Measurements from ENCODE around the gene SP2. TPM values are rescaled to one million over a fixed set of nuclear protein-coding genes. Genes with fewer than 3 reads are reported as not detected.
"Not testable (repeated sequence)": the region's sequence is repeated elsewhere in the genome, so short reads cannot be mapped to it uniquely, and the experiment has no call there.

The SP2 gene
- total and polyA plus RNA-seq, 4 donors = 1.6 to 25.9 (median 14.4) TPM

DNA sequence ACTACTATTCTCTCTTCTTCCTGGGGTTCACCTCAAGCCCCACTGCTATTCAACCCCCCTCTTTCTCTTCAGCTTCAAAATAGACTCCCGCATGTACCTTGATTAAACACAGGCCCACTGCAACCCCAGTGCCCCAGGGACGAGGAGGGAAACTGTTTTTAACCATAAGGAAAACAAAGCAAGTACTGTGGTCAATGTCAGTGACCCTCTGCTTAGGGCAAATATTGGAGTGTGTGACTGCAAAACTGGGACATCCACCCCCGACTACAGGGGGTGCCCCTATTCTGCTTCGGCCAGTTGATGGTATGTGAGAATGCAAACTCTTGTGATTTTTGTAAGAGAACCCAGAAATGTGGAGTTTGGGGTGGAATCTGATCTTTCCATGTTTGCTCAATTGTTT is 35.8 kb downstream of the SP2 start:
- DNase-seq (ENCODE audit: low read depth in 4 of 6, low spot score in 6 of 6) = no peak
- 72% methylated on average over 3 of the region's 4 CpGs for WGBS (ENCODE audit: insufficient coverage)
- H3K27me3 ChIP-seq (ENCODE audit: control insufficient read depth, insufficient read depth, low read length) = no peaks in the 10 kb centered on the region

DNA sequence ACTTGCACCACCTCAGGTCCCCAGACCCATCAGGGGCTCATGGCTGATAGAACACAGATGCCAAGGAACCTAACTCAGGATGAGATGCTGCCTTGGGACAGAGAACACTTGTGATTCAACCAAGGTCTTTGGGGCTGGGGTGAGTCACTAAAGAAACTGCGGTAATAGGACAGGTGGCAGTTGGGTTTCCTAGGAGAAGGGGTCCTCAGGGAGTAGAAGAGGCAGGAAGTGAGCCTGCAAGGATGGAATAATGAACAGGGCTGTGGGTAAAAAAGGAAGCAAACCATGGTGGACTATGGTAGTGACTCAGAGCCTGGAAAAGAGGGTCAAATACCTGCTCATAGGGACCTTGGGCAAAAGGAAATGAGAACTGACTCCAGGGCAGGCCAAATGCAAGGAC is 38.8 kb downstream of the SP2 start:
- WGBS (ENCODE audit: insufficient coverage) = 94% methylated on average over 1 of the region's 1 CpG

More for the DNA sequence above, 35.8 kb downstream of the SP2 start:
- Histone ChIP-seq H3K9me3 (ENCODE audit: control insufficient read depth, insufficient read depth, low read length) (no peaks in the 10 kb centered on the region), H3K36me3 (ENCODE audit: control insufficient read depth, insufficient read depth, low read length) (peaks cover 29% of the 10 kb centered on the region), H3K4me1 (ENCODE audit: control insufficient read depth, insufficient read depth, low read length) (peaks cover 5% of the 10 kb centered on the region), H3K4me3 (ENCODE audit: low read depth, low read length) (no peak overlapping the region), H3K27ac (ENCODE audit: low read depth, low read length) (no peak overlapping the region)

DNA sequence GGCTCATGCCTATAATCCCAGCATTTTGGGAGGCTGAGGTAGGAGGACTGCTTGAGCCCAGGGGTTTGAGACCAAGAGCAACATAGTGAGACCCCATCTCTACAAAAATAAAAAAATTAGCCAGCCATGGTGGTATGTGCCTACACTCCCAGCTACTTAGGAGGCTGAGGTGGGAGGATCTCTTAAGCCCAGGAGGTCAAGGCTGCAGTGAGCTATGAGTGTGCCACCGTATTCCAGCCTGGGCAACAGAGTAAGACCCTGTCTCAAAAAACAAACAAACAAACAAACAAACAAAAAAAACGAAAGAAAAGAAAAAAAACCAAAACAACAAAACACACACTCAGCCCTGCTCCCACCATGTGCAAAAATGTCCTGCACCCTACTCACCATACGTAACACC is 39.4 kb downstream of the SP2 start:
- H3K27me3 ChIP-seq (ENCODE audit: control insufficient read depth, insufficient read depth, low read length); H3K9me3 ChIP-seq (ENCODE audit: control insufficient read depth, insufficient read depth, low read length); H3K36me3 ChIP-seq (ENCODE audit: control insufficient read depth, insufficient read depth, low read length); H3K4me1 ChIP-seq (ENCODE audit: control insufficient read depth, insufficient read depth, low read length); DNase-seq (ENCODE audit: low read depth in 4 of 6, low spot score in 6 of 6); H3K27ac ChIP-seq (ENCODE audit: low read depth, low read length); H3K4me3 ChIP-seq (ENCODE audit: low read depth, low read length): not testable (repeated sequence)
- no CpG with 5 or more reads among the region's 3 CpGs for WGBS (ENCODE audit: insufficient coverage)

More for the DNA sequence above, 38.8 kb downstream of the SP2 start:
- DNase-seq (ENCODE audit: low read depth in 4 of 6, low spot score in 6 of 6) = no peak
- no peaks in the 10 kb centered on the region for H3K4me1 ChIP-seq (ENCODE audit: control insufficient read depth, insufficient read depth, low read length)
- no peaks in the 10 kb centered on the region for H3K27me3 ChIP-seq (ENCODE audit: control insufficient read depth, insufficient read depth, low read length)
- peaks cover 3% of the 10 kb centered on the region for H3K36me3 ChIP-seq (ENCODE audit: control insufficient read depth, insufficient read depth, low read length)
- no peak overlapping the region for H3K27ac ChIP-seq (ENCODE audit: low read depth, low read length)
- no peaks in the 10 kb centered on the region for H3K9me3 ChIP-seq (ENCODE audit: control insufficient read depth, insufficient read depth, low read length)
- no peak overlapping the region for H3K4me3 ChIP-seq (ENCODE audit: low read depth, low read length)

DNA sequence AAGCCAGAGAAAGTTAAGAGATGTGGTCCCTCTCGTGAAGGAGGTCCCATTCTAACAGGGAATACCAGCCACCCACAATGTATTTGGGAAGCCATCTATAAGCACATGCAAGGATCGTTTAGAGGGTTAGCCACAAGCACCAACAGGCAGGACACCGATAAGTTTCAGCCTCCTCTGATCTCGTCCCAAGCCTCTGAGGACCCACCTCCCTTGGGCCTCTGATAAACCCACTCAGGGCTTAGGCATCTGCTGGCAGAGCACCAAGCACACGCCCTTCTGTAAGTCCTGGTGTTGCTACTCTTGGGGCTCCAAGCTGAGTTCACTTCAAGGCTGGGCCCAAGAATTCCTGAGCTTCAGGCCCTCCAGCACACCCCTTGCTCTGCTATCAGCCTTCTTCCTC is 39.9 kb downstream of the SP2 start:
- DNase-seq (ENCODE audit: low read depth in 4 of 6, low spot score in 6 of 6) = no peak
- Histone ChIP-seq H3K4me3 (ENCODE audit: low read depth, low read length) (no peak overlapping the region), H3K36me3 (ENCODE audit: control insufficient read depth, insufficient read depth, low read length) (no peaks in the 10 kb centered on the region), H3K27ac (ENCODE audit: low read depth, low read length) (no peak overlapping the region), H3K9me3 (ENCODE audit: control insufficient read depth, insufficient read depth, low read length) (no peaks in the 10 kb centered on the region), H3K27me3 (ENCODE audit: control insufficient read depth, insufficient read depth, low read length) (no peaks in the 10 kb centered on the region), H3K4me1 (ENCODE audit: control insufficient read depth, insufficient read depth, low read length) (peaks cover 3% of the 10 kb centered on the region)
- WGBS (ENCODE audit: insufficient coverage) = 85% methylated on average over 5 of the region's 5 CpGs

DNA sequence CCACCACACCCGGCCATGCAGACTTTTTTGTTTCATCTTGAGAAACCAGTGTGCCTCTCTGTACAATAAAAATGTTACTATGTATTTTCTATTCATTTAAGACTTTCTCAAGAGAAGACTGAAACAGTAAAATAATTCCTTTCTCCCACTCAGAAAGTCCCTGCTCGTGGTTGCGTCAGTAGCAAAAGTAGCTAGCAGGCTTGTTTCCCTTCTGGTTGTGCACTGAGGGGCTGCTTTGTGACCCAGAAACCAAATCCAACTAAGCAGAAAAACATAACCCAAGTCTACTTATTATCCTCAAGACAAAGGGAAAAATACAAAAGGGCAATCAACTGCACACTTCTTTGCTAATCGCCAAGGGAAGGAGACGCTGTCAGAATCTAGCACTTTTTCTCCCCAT is 41.9 kb downstream of the SP2 start:
- peaks cover 16% of the 10 kb centered on the region for H3K4me1 ChIP-seq (ENCODE audit: control insufficient read depth, insufficient read depth, low read length)
- no peak overlapping the region for H3K4me3 ChIP-seq (ENCODE audit: low read depth, low read length)
- no peaks in the 10 kb centered on the region for H3K27me3 ChIP-seq (ENCODE audit: control insufficient read depth, insufficient read depth, low read length)
- no peaks in the 10 kb centered on the region for H3K36me3 ChIP-seq (ENCODE audit: control insufficient read depth, insufficient read depth, low read length)
- H3K9me3 ChIP-seq (ENCODE audit: control insufficient read depth, insufficient read depth, low read length) = no peaks in the 10 kb centered on the region
- 52% methylated on average over 4 of the region's 5 CpGs for WGBS (ENCODE audit: insufficient coverage)
- no peak overlapping the region for H3K27ac ChIP-seq (ENCODE audit: low read depth, low read length)
- DNase-seq (ENCODE audit: low read depth in 4 of 6, low spot score in 6 of 6) = no peak

DNA sequence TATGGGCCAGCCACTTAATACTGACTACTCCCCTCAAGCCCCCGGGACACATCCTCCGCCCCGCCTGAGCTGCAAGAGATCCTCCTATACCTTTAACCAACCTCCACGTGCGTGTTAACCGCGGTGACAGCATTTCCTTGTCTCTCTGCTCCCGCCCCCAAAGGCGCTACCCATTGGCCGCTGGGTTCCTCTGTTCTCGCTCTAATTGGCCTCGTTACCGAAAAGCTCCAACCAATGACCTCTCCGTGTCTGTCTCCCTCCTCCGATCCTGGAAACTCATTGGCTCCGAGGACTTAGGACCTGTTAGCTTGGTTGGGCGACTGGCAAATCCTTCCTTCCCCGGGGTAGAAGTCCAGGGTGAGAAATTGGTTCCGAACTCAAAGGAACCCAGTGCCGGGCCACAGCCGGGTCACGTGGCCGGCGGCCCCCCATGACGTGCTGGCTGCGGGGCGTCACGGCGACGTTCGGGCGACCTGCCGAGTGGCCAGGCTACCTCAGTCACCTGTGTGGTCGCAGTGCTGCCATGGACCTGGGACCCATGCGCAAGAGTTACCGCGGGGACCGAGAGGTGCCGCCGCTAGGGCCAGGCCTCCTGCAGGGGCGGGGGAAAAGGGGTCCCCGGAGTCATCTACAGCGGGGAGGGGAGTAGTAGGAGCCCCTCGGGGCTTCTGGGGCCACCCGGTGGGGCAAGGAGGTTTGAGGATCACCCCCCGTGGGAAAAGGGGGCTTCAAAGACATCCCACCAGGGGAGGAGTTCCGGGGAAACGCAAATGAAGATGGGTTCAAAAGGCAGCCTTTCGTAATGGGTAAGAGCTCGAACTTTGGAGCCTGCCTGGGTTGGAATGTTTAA is 45.4 kb downstream of the SP2 start, which contains the start of gene PNPO:
TSS of gene PNPO (plus strand) at position 326 of the 850 bp plus-strand sequence. CDS start at position 431, 105 bp downstream.
- 1% methylated on average over 49 of the region's 50 CpGs for WGBS (ENCODE audit: insufficient coverage)
- H3K9me3 ChIP-seq (ENCODE audit: control insufficient read depth, insufficient read depth, low read length) = no peaks in the 10 kb centered on the region

DNA sequence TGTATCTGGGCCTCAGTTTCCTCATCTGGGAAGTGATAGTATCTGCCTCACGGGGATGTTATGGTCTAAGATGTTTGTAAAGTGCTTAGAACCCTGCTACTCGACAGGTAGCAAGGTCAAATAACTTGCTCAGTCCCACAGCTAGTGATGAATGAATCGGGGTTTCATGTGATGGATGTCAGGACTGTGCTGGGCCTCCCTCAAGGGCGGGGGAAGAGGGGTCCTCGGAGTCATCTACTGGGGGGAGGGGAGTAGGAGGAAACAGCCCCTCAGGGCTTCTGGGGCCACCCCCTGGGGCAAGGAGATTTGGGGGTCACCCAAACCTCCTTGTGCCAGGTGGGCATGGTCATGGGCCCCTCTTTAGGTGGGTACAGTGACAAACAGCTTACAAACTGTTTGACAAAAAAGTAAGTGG is 46.1 kb downstream of the SP2 start:
- H3K27ac ChIP-seq (ENCODE audit: low read depth, low read length) = no peak overlapping the region
- peaks cover 21% of the 10 kb centered on the region for H3K36me3 ChIP-seq (ENCODE audit: control insufficient read depth, insufficient read depth, low read length)
- peaks cover 23% of the 10 kb centered on the region for H3K4me1 ChIP-seq (ENCODE audit: control insufficient read depth, insufficient read depth, low read length)
- no peaks in the 10 kb centered on the region for H3K9me3 ChIP-seq (ENCODE audit: control insufficient read depth, insufficient read depth, low read length)
- no peaks in the 10 kb centered on the region for H3K27me3 ChIP-seq (ENCODE audit: control insufficient read depth, insufficient read depth, low read length)
- 18% methylated on average over 5 of the region's 5 CpGs for WGBS (ENCODE audit: insufficient coverage)
- DNase-seq (ENCODE audit: low read depth in 4 of 6, low spot score in 6 of 6) = no peak
- peak overlapping the region; percentile 64 for H3K4me3 ChIP-seq (ENCODE audit: low read depth, low read length)

More for the DNA sequence above, 45.4 kb downstream of the SP2 start, which contains the start of gene PNPO:
- Histone ChIP-seq H3K27ac (ENCODE audit: low read depth, low read length) (no peak within 1 kb of the TSS), H3K36me3 (ENCODE audit: control insufficient read depth, insufficient read depth, low read length) (peaks cover 19% of the 10 kb centered on the region), H3K4me1 (ENCODE audit: control insufficient read depth, insufficient read depth, low read length) (peaks cover 23% of the 10 kb centered on the region), H3K4me3 (ENCODE audit: low read depth, low read length) (peak within 1 kb of the TSS; percentile 64), H3K27me3 (ENCODE audit: control insufficient read depth, insufficient read depth, low read length) (no peaks in the 10 kb centered on the region)
- peak; percentile 86 to 99 (median 96) for DNase-seq (ENCODE audit: low read depth in 4 of 6, low spot score in 6 of 6)

DNA sequence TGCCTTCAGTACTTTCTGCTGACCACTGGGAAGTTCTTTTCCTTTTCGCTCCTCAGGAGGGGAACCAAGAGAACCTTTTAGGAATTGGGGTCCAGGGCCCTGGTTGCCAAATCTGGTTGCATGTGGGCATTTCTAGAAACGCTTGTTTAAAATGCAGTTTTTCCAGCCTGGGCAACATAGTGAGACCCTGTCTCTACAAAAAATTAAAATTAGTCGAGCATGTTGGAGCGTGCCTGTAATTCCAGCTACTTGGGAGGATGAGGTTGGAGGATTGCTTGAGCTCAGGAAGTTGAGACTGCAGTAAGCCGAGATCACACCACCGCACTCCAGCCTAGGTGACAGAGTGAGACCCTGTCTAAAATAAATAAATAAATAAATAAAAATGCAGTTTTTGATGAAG is 46.5 kb downstream of the SP2 start:
- Histone ChIP-seq H3K9me3 (ENCODE audit: control insufficient read depth, insufficient read depth, low read length) (no peaks in the 10 kb centered on the region), H3K4me3 (ENCODE audit: low read depth, low read length) (no peak overlapping the region)

DNA sequence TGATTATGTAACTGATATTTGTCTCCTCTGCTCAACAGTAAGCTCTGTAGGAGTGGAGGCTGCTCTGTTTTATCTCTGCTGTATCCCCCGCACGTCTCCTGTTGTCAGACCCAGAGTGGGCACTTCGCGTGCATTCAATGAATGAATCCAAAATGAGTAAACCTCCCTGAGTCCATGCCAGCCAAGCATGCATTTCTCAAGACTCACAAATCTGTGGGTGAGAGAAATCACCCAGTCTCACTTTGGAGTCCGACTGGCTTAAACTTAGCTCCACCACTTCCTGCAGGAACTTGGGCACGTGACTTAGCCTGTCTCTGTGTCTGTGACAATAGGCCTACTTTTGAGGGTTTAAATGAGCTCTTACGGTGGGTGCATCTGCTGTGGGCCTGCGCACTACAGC is 49.0 kb downstream of the SP2 start:
- Histone ChIP-seq H3K4me3 (ENCODE audit: low read depth, low read length) (no peak overlapping the region), H3K27ac (ENCODE audit: low read depth, low read length) (no peak overlapping the region), H3K36me3 (ENCODE audit: control insufficient read depth, insufficient read depth, low read length) (peaks cover 24% of the 10 kb centered on the region), H3K4me1 (ENCODE audit: control insufficient read depth, insufficient read depth, low read length) (peaks cover 39% of the 10 kb centered on the region), H3K27me3 (ENCODE audit: control insufficient read depth, insufficient read depth, low read length) (no peaks in the 10 kb centered on the region), H3K9me3 (ENCODE audit: control insufficient read depth, insufficient read depth, low read length) (no peaks in the 10 kb centered on the region)
- WGBS (ENCODE audit: insufficient coverage) = 76% methylated on average over 8 of the region's 8 CpGs
- DNase-seq (ENCODE audit: low read depth in 4 of 6, low spot score in 6 of 6) = no peak

More for the DNA sequence above, 46.5 kb downstream of the SP2 start:
- Histone ChIP-seq H3K27me3 (ENCODE audit: control insufficient read depth, insufficient read depth, low read length) (no peaks in the 10 kb centered on the region), H3K36me3 (ENCODE audit: control insufficient read depth, insufficient read depth, low read length) (peaks cover 21% of the 10 kb centered on the region), H3K27ac (ENCODE audit: low read depth, low read length) (no peak overlapping the region), H3K4me1 (ENCODE audit: control insufficient read depth, insufficient read depth, low read length) (peaks cover 23% of the 10 kb centered on the region)
- no peak for DNase-seq (ENCODE audit: low read depth in 4 of 6, low spot score in 6 of 6)
- 100% methylated on average over 1 of the region's 6 CpGs for WGBS (ENCODE audit: insufficient coverage)
